ENCODE data around the gene ANAPC13.

DNA sequence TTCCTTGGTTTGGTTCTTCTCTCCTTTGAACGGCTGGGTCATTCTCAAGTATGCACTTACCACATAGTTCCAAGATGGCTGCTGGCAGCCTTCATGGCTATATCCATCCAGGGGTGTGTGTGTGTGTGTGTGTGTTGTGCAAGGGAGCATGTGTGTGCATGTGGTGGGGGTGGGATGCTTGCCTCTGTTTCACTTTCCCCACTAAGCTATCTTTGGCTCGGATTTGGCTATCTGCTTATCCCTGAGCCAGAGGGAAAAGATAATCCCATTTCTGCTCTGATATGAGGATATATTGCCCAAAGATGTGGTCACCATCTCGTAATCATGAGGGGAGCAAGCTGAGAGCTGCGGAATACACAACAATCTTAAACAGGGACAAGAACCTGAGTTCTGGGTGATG is 26.2 kb downstream of the ANAPC13 start:
- TF ChIP-seq EP300 (IDR thresholded peaks at IDR 0.05) (no peak), POLR2A (IDR thresholded peaks at IDR 0.05; ENCODE audit: low read depth) (no peak), POLR2AphosphoS5 (IDR thresholded peaks at IDR 0.05) (no peak)
- TF ChIP-seq, protein P1, sequence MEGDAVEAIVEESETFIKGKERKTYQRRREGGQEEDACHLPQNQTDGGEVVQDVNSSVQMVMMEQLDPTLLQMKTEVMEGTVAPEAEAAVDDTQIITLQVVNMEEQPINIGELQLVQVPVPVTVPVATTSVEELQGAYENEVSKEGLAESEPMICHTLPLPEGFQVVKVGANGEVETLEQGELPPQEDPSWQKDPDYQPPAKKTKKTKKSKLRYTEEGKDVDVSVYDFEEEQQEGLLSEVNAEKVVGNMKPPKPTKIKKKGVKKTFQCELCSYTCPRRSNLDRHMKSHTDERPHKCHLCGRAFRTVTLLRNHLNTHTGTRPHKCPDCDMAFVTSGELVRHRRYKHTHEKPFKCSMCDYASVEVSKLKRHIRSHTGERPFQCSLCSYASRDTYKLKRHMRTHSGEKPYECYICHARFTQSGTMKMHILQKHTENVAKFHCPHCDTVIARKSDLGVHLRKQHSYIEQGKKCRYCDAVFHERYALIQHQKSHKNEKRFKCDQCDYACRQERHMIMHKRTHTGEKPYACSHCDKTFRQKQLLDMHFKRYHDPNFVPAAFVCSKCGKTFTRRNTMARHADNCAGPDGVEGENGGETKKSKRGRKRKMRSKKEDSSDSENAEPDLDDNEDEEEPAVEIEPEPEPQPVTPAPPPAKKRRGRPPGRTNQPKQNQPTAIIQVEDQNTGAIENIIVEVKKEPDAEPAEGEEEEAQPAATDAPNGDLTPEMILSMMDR (IDR thresholded peaks at IDR 0.05), result no peak

Data from esophagus muscularis mucosa (tissue), 4 donors.